ENCODE measurements around the gene OR52E6.

OR52E6 gene

GRCh38 chr11:5803982-5804381 lies 37.7 kb downstream of the OR52E6 start:
- DNase-seq, result no peak

GRCh38 chr11:5796541-5796940 lies 45.2 kb downstream of the OR52E6 start:
- DNase-seq, result no peak

- DNase-seq, result no peak
Observed at GRCh38 chr11:5791165-5791564, 50.5 kb downstream of the OR52E6 start, which contains the start of gene OR52N1. TSS of gene OR52N1 (minus strand) at chr11:5791265. CDS start at chr11:5788816, 2,449 bp downstream.
